Ovary (tissue), 9 donors: ENCODE results near the gene MYO9B. TPM values are rescaled to one million over a fixed set of nuclear protein-coding genes. Genes with fewer than 3 reads are reported as not detected.

Source experiments
- DNase-seq, 5 donors: peaks; one replicate each; pipeline ENCODE4 v3.0.0-alpha.2; 2019 to 2020
- H3K27ac ChIP-seq, 2 donors: fragments of 200-600 bp; one replicate each; pipeline versions ENCODE4 v1.5.1 to v1.8.0; 2019 to 2022
- H3K27me3 ChIP-seq: fragments of 200-600 bp; one replicate; pipeline ENCODE4 v1.8.0; 2022
- H3K36me3 ChIP-seq: fragments of 200-600 bp; sonication (generic); one replicate; pipeline ENCODE4 v1.5.1; 2019
- H3K4me1 ChIP-seq: one replicate; pipeline ENCODE4 v1.8.1; 2013; ENCODE audit warnings: mild to moderate bottlenecking, moderate library complexity; ENCODE audit not compliant: insufficient read depth
- H3K4me3 ChIP-seq: fragments of 200-600 bp; sonication (generic); one replicate; pipeline ENCODE4 v1.5.1; 2017
- H3K9me3 ChIP-seq, 2 donors: fragments of 200-600 bp in 1 of 2; sonication (generic) in 1 of 2; one replicate each; pipeline versions ENCODE4 v1.5.1 to v1.8.1; 2013 to 2019; ENCODE audit warnings: mild to moderate bottlenecking in 1 of 2, moderate library complexity in 1 of 2
- EP300 ChIP-seq: sonication (generic); formaldehyde crosslinking; IDR thresholded peaks from one replicate; pipeline ENCODE4 v1.6.1; 2017; ENCODE audit warnings: antibody characterized with exemption
- POLR2A ChIP-seq: fragments of 450-650 bp; IDR thresholded peaks from one replicate; pipeline ENCODE4 v1.6.1; 2017; ENCODE audit warnings: antibody characterized with exemption, mild to moderate bottlenecking, moderate library complexity
- WGBS, 3 donors: extraction: QIAGEN DNeasy Blood & Tissue Kit in 1 of 3; methylation state at CpG; one replicate each; pipeline versions ENCODE4 v1.1.5 to v1.1.7; 2013 to 2017; 5-methylcytosine and 5-hydroxymethylcytosine counted together
- intact Hi-C, 4 donors: fragments of 100-400 bp; cut with DNase I; formaldehyde crosslinking; loops; one replicate each; pipeline versions ENCODE4 v1.11.0 to v1.15.1; 2022 to 2023
- polyA plus RNA-seq, 2 donors: library from polyadenylated mRNA; stranded (reverse); fragments of 200-250 nt in 1 of 2; fragments of 350-450 nt in 1 of 2; fragmentation: Illumina TruSeq in 1 of 2; extraction: RNeasy Lipid Tissue Mini Kit (QIAGEN cat#74804) in 1 of 2; gene quantifications; one replicate each; pipeline ENCODE4 v1.2.3, GENCODE V29; 2013 to 2014
- total RNA-seq, 7 donors: library from RNA; depleted of rRNA in 2 of 7; stranded (reverse); fragments of >200 nt in 2 of 7; fragmentation: NEBNext Ultra II Directional in 3 of 7; extraction: Animal tissue kit (Norgen Biotek cat#: 25700) in 3 of 7; gene quantifications; one replicate each; pipeline versions ENCODE4 v1.1.0 to v1.2.4, GENCODE V29; 2016 to 2023
- TF ChIP-seq, protein P1 (sequence below), 3 donors: fragments of 450-650 bp in 2 of 3; fragments of 200-600 bp in 1 of 3; IDR thresholded peaks; one replicate each; pipeline versions ENCODE4 v1.5.1 to v1.8.0; 2016 to 2022; ENCODE audit warnings: antibody characterized with exemption in 3 of 3, mild to moderate bottlenecking in 1 of 3
- donor health status: DM: no; HTN: no; CAD: no; lungs with moderate emphysema.
- donor health status: DM: no; HTN: no; CAD: no.
- donor health status: Bipolar disorder and iron deficiency.
- donor health status: DM: yes; HTN: yes; CAD: no.
- donor health status: DM: no; HTN: no; CAD: no.
- donor health status: DM: yes; HTN: yes; CAD: no.

The MYO9B gene
- total and polyA plus RNA-seq, 9 donors, result 17.9 to 56.3 (median 34.1) TPM

- DNase-seq, result no peak
- peaks cover 9% of the 10 kb centered on the region for H3K4me1 ChIP-seq
- no peak for TF ChIP-seq POLR2A
- no peak for TF ChIP-seq EP300
- TF ChIP-seq, protein P1, sequence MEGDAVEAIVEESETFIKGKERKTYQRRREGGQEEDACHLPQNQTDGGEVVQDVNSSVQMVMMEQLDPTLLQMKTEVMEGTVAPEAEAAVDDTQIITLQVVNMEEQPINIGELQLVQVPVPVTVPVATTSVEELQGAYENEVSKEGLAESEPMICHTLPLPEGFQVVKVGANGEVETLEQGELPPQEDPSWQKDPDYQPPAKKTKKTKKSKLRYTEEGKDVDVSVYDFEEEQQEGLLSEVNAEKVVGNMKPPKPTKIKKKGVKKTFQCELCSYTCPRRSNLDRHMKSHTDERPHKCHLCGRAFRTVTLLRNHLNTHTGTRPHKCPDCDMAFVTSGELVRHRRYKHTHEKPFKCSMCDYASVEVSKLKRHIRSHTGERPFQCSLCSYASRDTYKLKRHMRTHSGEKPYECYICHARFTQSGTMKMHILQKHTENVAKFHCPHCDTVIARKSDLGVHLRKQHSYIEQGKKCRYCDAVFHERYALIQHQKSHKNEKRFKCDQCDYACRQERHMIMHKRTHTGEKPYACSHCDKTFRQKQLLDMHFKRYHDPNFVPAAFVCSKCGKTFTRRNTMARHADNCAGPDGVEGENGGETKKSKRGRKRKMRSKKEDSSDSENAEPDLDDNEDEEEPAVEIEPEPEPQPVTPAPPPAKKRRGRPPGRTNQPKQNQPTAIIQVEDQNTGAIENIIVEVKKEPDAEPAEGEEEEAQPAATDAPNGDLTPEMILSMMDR (IDR thresholded peaks at IDR 0.05), result no peak
These were observed 990 bp downstream of the MYO9B start for GRCh38 chr19:17076543-17076991.

DNA sequence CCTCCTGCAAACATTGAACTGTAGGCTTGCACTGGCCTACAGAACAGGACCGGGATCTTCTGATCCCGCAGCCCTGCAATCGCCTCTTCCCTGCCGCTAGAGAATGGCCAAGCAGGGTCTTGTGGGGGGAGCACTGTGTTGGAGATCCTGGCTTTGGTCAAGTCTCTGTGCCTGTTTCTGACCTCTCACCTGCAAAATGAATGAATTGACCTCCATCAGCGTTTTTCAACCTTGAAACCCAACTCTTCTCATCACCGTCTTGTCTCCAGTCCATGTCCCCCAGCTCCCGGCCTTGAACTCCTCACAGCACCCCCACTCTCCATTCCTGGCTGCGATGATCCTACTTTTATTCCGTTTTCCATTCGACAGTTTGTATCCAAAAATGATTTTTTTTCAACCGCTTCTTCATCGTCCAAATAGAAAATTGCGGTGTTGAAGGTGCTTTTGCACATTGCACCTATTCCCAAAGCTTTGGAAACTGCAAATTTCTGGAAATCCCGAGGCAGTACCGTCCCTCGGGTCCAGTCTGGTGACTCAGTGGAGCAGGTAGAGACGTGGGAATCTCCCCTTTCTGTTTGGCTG lies 2.0 kb downstream of the MYO9B start:
- intact Hi-C loops, result loop anchor here in 2 of 4 donors (10.0 kb wide), 2 partner anchors 57 to 207 kb away; partner anchors contain the start of gene ANKLE1 (in 2 of the 2)
- H3K27ac ChIP-seq, result no peak overlapping the region
- 79 to 88% (median 84%) methylated on average over 17 of the region's 17 CpGs for WGBS, 3 donors
- no peaks in the 10 kb centered on the region for H3K27me3 ChIP-seq
- no peaks in the 10 kb centered on the region for H3K9me3 ChIP-seq
- TF ChIP-seq EP300, result no peak
- TF ChIP-seq, protein P1 (IDR thresholded peaks at IDR 0.05), result no peak
- no peak for TF ChIP-seq POLR2A
- no peak for DNase-seq
- peaks cover 9% of the 10 kb centered on the region for H3K4me1 ChIP-seq
- H3K4me3 ChIP-seq, result no peak overlapping the region
- no peaks in the 10 kb centered on the region for H3K36me3 ChIP-seq

More at GRCh38 chr19:17076543-17076991, 990 bp downstream of the MYO9B start:
- Histone ChIP-seq H3K27ac (no peak overlapping the region), H3K36me3 (no peaks in the 10 kb centered on the region), H3K9me3 (no peaks in the 10 kb centered on the region), H3K4me3 (peak overlapping the region; percentile 57), H3K27me3 (no peaks in the 10 kb centered on the region)
- 11 to 16% (median 15%) methylated on average over 12 of the region's 12 CpGs for WGBS, 3 donors
- intact Hi-C loops, result loop anchor here in 2 of 4 donors (10.0 kb wide), 2 partner anchors 58 to 208 kb away; partner anchors contain the start of gene ANKLE1 (in 2 of the 2)

GRCh38 chr19:17078036-17078919 lies 2.7 kb downstream of the MYO9B start:
- H3K4me1 ChIP-seq, result peaks cover 9% of the 10 kb centered on the region
- WGBS, 3 donors, result 87 to 90% (median 88%) methylated on average over 19 of the region's 19 CpGs
- TF ChIP-seq, protein P1 (IDR thresholded peaks at IDR 0.05), result no peak
- TF ChIP-seq POLR2A (no peak), EP300 (no peak)

DNA sequence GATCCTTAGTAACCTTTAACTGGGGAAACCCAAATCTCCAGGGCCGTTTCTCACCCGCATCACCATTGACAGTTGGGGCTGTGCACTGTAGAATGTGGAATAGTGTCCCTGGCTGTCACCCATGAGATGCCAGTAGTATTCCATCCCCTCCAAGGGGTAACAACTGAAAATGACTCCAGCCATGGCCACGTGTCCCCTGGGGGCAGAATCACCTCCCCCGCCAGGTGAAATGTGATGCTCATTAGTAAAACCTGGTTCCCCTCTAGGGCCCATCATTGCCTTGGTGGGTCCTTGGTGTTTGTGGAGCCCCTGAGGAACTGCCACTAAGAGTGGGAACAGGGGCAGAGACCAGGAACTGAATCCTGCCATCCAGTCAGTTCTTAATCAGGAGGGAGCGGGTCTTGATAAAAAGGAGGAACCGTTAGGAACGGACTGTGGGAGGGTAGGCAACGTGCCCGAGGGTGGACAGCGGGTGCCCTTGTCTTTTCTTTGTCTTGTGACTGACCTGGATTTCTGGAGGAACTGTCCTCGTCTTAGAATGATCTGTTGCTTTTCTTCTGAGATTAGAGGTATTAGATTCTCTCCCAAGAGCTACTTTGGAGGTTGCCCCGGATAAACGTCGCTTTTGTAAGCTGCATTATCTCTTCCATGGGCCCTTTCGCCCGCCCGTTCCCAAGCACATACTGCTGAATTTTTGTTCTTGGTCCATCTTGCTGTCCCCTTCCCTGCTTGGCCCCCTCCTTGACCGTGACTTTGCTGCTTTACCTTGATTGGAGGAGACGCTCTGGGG lies 3.5 kb downstream of the MYO9B start:
- WGBS, 3 donors, result 66 to 74% (median 72%) methylated on average over 19 of the region's 19 CpGs
- intact Hi-C loops, result loop anchor here in 2 of 4 donors (10.0 kb wide), 2 partner anchors 56 to 206 kb away; partner anchors contain the start of gene ANKLE1 (in 2 of the 2)

More at GRCh38 chr19:17078036-17078919, 2.7 kb downstream of the MYO9B start:
- Histone ChIP-seq H3K27me3 (no peaks in the 10 kb centered on the region), H3K27ac (no peak overlapping the region), H3K9me3 (no peaks in the 10 kb centered on the region), H3K36me3 (no peaks in the 10 kb centered on the region), H3K4me3 (no peak overlapping the region)
- intact Hi-C loops, result loop anchor here in 2 of 4 donors (10.0 kb wide), 2 partner anchors 57 to 207 kb away; partner anchors contain the start of gene ANKLE1 (in 2 of the 2)
- DNase-seq, result no peak

More for the DNA sequence above, 3.5 kb downstream of the MYO9B start:
- Histone ChIP-seq H3K9me3 (no peaks in the 10 kb centered on the region), H3K36me3 (no peaks in the 10 kb centered on the region), H3K4me1 (peaks cover 7% of the 10 kb centered on the region), H3K27ac (no peak overlapping the region), H3K27me3 (no peaks in the 10 kb centered on the region), H3K4me3 (peak overlapping the region; percentile 38)
- DNase-seq, result no peak
- TF ChIP-seq POLR2A (no peak), EP300 (no peak)
- TF ChIP-seq, protein P1 (IDR thresholded peaks at IDR 0.05), result no peak
